ENCODE data around the gene SYT17. TPM values are rescaled to one million over a fixed set of nuclear protein-coding genes. Genes with fewer than 3 reads are reported as not detected.

The SYT17 gene
- total RNA-seq, 2 donors from 2014 or later: 0.22 to 1.8 TPM

GRCh38 chr16:19135896-19136438 lies 32.1 kb upstream of the SYT17 start:
- no peak for TF ChIP-seq CTCF (IDR thresholded peaks at IDR 0.05)
- Histone ChIP-seq H3K27ac (no peak overlapping the region), H3K4me1 (peaks cover 0 to 59% of the 10 kb centered on the region in 2 donors), H3K4me3 (no peak overlapping the region), H3K27me3 (no peaks in the 10 kb centered on the region), H3K9me3 (no peaks in the 10 kb centered on the region), H3K36me3 (no peaks in the 10 kb centered on the region)
- no peak for DNase-seq (ENCODE audit: low spot score)

- Histone ChIP-seq H3K27ac (no peak overlapping the region), H3K27me3 (no peaks in the 10 kb centered on the region), H3K36me3 (no peaks in the 10 kb centered on the region), H3K9me3 (no peaks in the 10 kb centered on the region), H3K4me1 (peaks cover 0 to 52% of the 10 kb centered on the region in 2 donors), H3K4me3 (no peak overlapping the region)
- TF ChIP-seq CTCF (IDR thresholded peaks at IDR 0.05): no peak
- DNase-seq (ENCODE audit: low spot score): no peak
These were observed 31.4 kb upstream of the SYT17 start for GRCh38 chr16:19136549-19137196.

GRCh38 chr16:19137201-19138128 lies 30.6 kb upstream of the SYT17 start:
- peaks cover 0 to 44% of the 10 kb centered on the region in 2 donors for H3K4me1 ChIP-seq
- H3K27ac ChIP-seq: no peak overlapping the region
- no peak overlapping the region for H3K4me3 ChIP-seq
- H3K9me3 ChIP-seq: no peaks in the 10 kb centered on the region
- no peak for DNase-seq (ENCODE audit: low spot score)
- no peaks in the 10 kb centered on the region for H3K36me3 ChIP-seq
- TF ChIP-seq CTCF (IDR thresholded peaks at IDR 0.05): no peak
- H3K27me3 ChIP-seq: no peaks in the 10 kb centered on the region

GRCh38 chr16:19138601-19139000 lies 29.4 kb upstream of the SYT17 start:
- Histone ChIP-seq H3K4me1 (peaks cover 0 to 42% of the 10 kb centered on the region in 2 donors), H3K4me3 (no peak overlapping the region), H3K27me3 (no peaks in the 10 kb centered on the region), H3K27ac (peak overlapping the region in 1 of 2 donors; percentile 42), H3K36me3 (no peaks in the 10 kb centered on the region), H3K9me3 (no peaks in the 10 kb centered on the region)
- DNase-seq (ENCODE audit: low spot score): peak; percentile 86
- TF ChIP-seq CTCF (IDR thresholded peaks at IDR 0.05): no peak

GRCh38 chr16:19139436-19140091 lies 28.5 kb upstream of the SYT17 start:
- Histone ChIP-seq H3K4me1 (peaks cover 0 to 42% of the 10 kb centered on the region in 2 donors), H3K9me3 (no peaks in the 10 kb centered on the region), H3K27me3 (no peaks in the 10 kb centered on the region), H3K27ac (no peak overlapping the region), H3K4me3 (no peak overlapping the region), H3K36me3 (no peaks in the 10 kb centered on the region)
- DNase-seq (ENCODE audit: low spot score): no peak
- no peak for TF ChIP-seq CTCF (IDR thresholded peaks at IDR 0.05)

All from right atrium auricular region (tissue), 2 donors.